ENCODE data around the gene MISP. TPM values are rescaled to one million over a fixed set of nuclear protein-coding genes. Genes with fewer than 3 reads are reported as not detected.

Gene MISP
- total and polyA plus RNA-seq, 2 of the 13 experiments (the other 11 are each of a cell fraction or from before 2014, with no cell fraction given) = 0.67 to 1.3 TPM

- Histone ChIP-seq H3K36me3 (replicated peaks in 1 of 2; ENCODE audit: control insufficient read depth in 1 of 2, insufficient read depth in 2 of 2, low read length in 2 of 2) (no peaks in the 10 kb centered on the region), H3K4me3 (replicated peaks in 1 of 3; ENCODE audit: insufficient read depth in 1 of 3, low read depth in 2 of 3, low read length in 3 of 3) (peak overlapping the region in 2 of 3 experiments; percentile 20 to 59; a peak in 4 of 6 replicates), H3K9ac (ENCODE audit: insufficient read depth, low read depth, low read length) (peak overlapping the region; percentile 52), H4K20me1 (ENCODE audit: insufficient read depth, low read length) (no peaks in the 10 kb centered on the region), H3K4me1 (ENCODE audit: insufficient read depth, low read length) (peaks cover 55% of the 10 kb centered on the region), H3K27ac (ENCODE audit: extremely low read length, insufficient read depth, low read length) (peak overlapping the region; percentile 88), H3K27me3 (ENCODE audit: control insufficient read depth in 1 of 2, insufficient read depth in 2 of 2, low read length in 2 of 2) (no peaks in the 10 kb centered on the region), H2AFZ (ENCODE audit: low read length) (no peak overlapping the region), H3K79me2 (ENCODE audit: insufficient read depth, low read length) (no peaks in the 10 kb centered on the region), H3K9me3 (ENCODE audit: low read length) (no peaks in the 10 kb centered on the region), H3K4me2 (ENCODE audit: low read depth, low read length) (peak overlapping the region; percentile 54)
- POLR2A ChIA-PET = interaction anchor here (0.7 to 5.3 kb wide), 12 partner anchors 11 to 166 kb away, joined by 3 to 81 read pairs (median 7); partner anchors contain the start of genes MISP, PALM and RNF126
- ATAC-seq (peak; percentile 52), FAIRE-seq (peak; percentile 69), DNase-seq (ENCODE audit: low spot score) (peak; percentile 69)
- CTCF ChIA-PET (ENCODE audit: low intra/inter-chr PET ratio, low total read pairs) = interaction anchor here (1.7 kb wide), 1 partner anchor 75 kb away, joined by 3 read pairs; no protein-coding TSS in a partner anchor
- BruUV-seq (replicated peaks) = TSS peak; percentile 92
- 5% methylated on average over 9 of the region's 36 CpGs for WGBS (ENCODE audit: low lambda C conversion rate)
- in situ Hi-C loops (cut with HindIII; ENCODE audit: extremely low pct_ligation_motif_present, low pct_unique_long_range_greater_than_20kb) = loop anchor here (10.0 kb wide), 1 partner anchor 155 kb away; the partner anchor contains the start of gene HCN2
- intact Hi-C loops (cut with micrococcal nuclease; ENCODE audit: unreplicated experiment) = loop anchor here (2.0 kb wide), 1 partner anchor 13 kb away; no protein-coding TSS in a partner anchor
- TF ChIP-seq RARA (CRISPR knock-in tag; IDR thresholded peaks at IDR 0.05) (peak; percentile 70), DNMT1 (CRISPR knock-in tag; IDR thresholded peaks at IDR 0.05) (0 out of 2 replicates have a peak, but pooled peaks have one; percentile 19), REL (CRISPR knock-in tag; conservative IDR thresholded peaks at IDR 0.05) (no peak), ZBTB8A (CRISPR knock-in tag; IDR thresholded peaks at IDR 0.05; ENCODE audit: borderline replicate concordance, low read depth) (no peak), ZNF24 (IDR thresholded peaks at IDR 0.05) (no peak), TSC22D2 (CRISPR knock-in tag; IDR thresholded peaks at IDR 0.05; ENCODE audit: borderline replicate concordance) (no peak), HHEX (CRISPR knock-in tag; IDR thresholded peaks at IDR 0.05) (no peak), PRPF4 (IDR thresholded peaks at IDR 0.05; ENCODE audit: low read depth, low read length, poor library complexity, severe bottlenecking) (no peak), BORCS8-MEF2B (CRISPR knock-in tag; IDR thresholded peaks at IDR 0.05) (peak; percentile 93), ATRX (CRISPR knock-in tag; IDR thresholded peaks at IDR 0.05; ENCODE audit: borderline replicate concordance) (no peak), EP300 (IDR thresholded peaks at IDR 0.05; ENCODE audit: low read depth in 2 of 2, low read length in 2 of 2) (peak in 1 of 2 experiments; percentile 30; a peak in 3 of 4 replicates), EP300 (CRISPR knock-in tag; IDR thresholded peaks at IDR 0.05; ENCODE audit: borderline replicate concordance) (no peak), SIN3A (IDR thresholded peaks at IDR 0.05; ENCODE audit: borderline replicate concordance, low read depth, low read length) (peak; percentile 70; the same call in 1 of the 2 replicates), ZNF354B (CRISPR knock-in tag; IDR thresholded peaks at IDR 0.05) (no peak), SIX4 (CRISPR knock-in tag; IDR thresholded peaks at IDR 0.05) (no peak), ZNF768 (CRISPR knock-in tag; IDR thresholded peaks at IDR 0.05) (no peak; the same call in 1 of the 2 replicates), HMGA1 (CRISPR knock-in tag; conservative IDR thresholded peaks at IDR 0.05) (no peak), ZNF772 (CRISPR knock-in tag; IDR thresholded peaks at IDR 0.05) (no peak; the same call in 1 of the 2 replicates), SALL1 (CRISPR knock-in tag; IDR thresholded peaks at IDR 0.05) (peak; percentile 91), POLR2G (IDR thresholded peaks at IDR 0.05; ENCODE audit: low read depth, low read length) (no peak), SKIL (CRISPR knock-in tag; IDR thresholded peaks at IDR 0.05; ENCODE audit: borderline replicate concordance) (peak; percentile 44; the same call in 1 of the 2 replicates), RBM22 (optimal IDR thresholded peaks at IDR 0.05; ENCODE audit: low read length) (no peak), ATF3 (CRISPR knock-in tag; IDR thresholded peaks at IDR 0.05) (no peak)
These were observed 10.8 kb upstream of the MISP start for GRCh38 chr19:739998-740715.

All from HepG2 (cell line).